ENCODE data around the gene SUCLG2.

Gene SUCLG2

DNA sequence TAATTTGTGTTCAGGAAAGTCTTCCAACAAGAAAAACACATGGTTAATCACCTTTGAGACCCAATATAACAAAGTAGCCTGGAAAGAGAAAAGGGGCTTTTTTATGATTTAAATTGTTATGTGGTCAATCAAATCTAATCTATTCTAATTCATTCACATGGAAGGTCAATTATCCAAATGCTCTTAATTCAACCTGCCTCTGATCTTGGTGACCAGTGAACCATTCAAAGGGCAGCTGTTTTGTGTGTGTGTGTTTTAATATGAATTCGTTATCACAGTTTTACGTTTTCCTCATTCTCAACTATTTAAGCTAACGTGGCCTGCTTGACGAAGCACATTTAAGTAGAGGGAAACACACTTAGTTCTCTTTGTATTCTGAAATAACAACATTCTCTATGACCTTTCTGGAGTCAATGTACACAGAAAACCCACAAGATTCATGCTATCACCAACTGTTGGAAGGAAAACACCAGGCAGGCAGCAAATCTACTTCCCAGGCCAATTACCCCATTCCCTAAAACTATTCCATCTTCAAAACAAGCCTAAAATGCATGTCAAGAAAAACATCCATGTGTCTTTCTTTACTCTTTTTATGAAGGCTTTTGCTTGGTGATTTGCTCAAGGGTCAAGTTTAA is 195.4 kb downstream of the SUCLG2 start:
- DNase-seq (ENCODE audit: low read depth in 3 of 3): no peak

DNA sequence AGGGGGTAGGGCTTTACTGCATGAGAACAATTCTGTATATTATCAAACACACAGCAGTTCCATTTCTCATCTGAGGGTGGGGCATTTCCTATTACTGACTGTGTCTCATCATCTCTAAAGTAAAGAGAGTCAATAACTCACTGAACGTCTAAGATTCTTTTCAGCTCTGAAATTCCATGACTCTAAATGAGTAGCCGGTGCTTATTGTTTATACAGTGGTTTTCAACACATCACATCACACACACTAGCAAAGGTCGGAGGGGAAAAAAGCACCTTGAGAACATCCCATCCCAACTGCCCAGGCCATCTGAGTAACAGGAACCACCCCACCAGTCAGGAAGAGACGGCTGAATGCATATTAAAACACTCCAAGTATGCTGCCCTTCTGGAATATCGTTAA is 196.0 kb downstream of the SUCLG2 start:
- DNase-seq (ENCODE audit: low read depth in 3 of 3): no peak

DNA sequence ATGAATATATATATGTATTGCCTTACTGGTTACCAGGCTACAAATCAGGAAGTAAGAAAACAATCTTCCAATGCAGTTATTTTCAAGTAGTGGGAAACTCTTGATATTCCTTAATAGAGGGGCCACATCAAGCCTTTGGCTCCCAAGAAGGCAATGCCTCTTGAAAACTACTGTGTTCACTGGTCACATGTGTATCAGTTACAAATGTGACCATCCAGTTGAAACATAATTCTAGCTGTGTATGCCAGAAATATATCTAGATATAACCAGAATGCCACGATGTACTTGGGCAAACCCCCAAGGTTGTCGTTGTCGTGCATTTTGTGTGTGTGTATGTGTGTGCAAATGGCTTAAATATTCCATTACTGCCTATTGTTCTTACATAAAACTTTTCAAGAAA is 200.8 kb downstream of the SUCLG2 start:
- DNase-seq (ENCODE audit: low read depth in 3 of 3): no peak

GRCh38 chr3:67450153-67450552 is 204.3 kb downstream of the SUCLG2 start:
- DNase-seq (ENCODE audit: low read depth in 3 of 3): no peak

GRCh38 chr3:67447393-67447792 is 207.0 kb downstream of the SUCLG2 start:
- DNase-seq (ENCODE audit: low read depth in 3 of 3): no peak

- no peak for DNase-seq (ENCODE audit: low read depth in 3 of 3)
Measured at GRCh38 chr3:67437789-67438188, 216.6 kb downstream of the SUCLG2 start.

- DNase-seq (ENCODE audit: low read depth in 3 of 3): no peak
Measured at GRCh38 chr3:67437090-67437489, 217.3 kb downstream of the SUCLG2 start.

GRCh38 chr3:67433109-67433508 is 221.3 kb downstream of the SUCLG2 start:
- no peak for DNase-seq (ENCODE audit: low read depth in 3 of 3)

- DNase-seq (ENCODE audit: low read depth in 3 of 3): no peak
Measured at GRCh38 chr3:67431887-67432286, 222.5 kb downstream of the SUCLG2 start.

- DNase-seq (ENCODE audit: low read depth in 3 of 3): no peak
Measured at GRCh38 chr3:67423722-67424121, 230.7 kb downstream of the SUCLG2 start.

GRCh38 chr3:67421912-67422311 is 232.5 kb downstream of the SUCLG2 start:
- no peak for DNase-seq (ENCODE audit: low read depth in 3 of 3)

GRCh38 chr3:67419779-67420178 is 234.6 kb downstream of the SUCLG2 start:
- no peak for DNase-seq (ENCODE audit: low read depth in 3 of 3)

DNA sequence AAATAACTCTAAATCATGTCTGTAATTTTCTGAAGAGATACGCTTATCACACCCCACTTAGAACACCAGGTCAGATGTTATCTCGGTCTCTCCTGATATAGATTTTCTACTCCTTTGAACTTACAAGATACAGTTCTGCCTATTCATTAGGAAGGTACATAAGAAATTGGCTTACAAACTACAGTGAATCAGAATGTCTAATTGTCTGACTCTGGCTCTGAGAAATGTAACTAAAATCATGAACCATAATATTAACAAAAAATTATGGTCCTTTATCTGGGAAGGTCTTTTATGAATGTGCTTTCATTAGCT is 235.2 kb downstream of the SUCLG2 start:
- no peak for DNase-seq (ENCODE audit: low read depth in 3 of 3)

- DNase-seq (ENCODE audit: low read depth in 3 of 3): no peak
Measured at GRCh38 chr3:67418426-67419217, 235.8 kb downstream of the SUCLG2 start.

DNA sequence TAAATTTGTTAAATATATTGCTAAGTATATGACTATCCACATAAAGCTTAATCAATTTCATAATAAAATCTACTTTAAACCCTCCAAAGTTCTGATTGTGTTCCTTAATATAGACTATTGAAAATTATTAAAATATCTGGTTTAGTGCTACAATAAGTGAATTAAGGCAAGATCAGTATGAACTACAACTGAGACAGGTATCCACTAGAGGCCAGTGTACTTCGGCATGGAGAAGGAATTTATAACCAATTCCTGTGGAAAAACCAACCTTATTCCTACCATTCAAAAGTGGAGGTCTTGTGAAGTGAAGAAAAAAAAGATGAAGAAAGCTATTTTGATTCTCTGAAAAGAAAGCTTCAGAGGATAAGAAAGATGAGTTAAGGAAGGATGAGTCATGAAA is 237.7 kb downstream of the SUCLG2 start:
- DNase-seq (ENCODE audit: low read depth in 3 of 3): no peak

GRCh38 chr3:67415511-67415910 is 238.9 kb downstream of the SUCLG2 start:
- no peak for DNase-seq (ENCODE audit: low read depth in 3 of 3)

- no peak for DNase-seq (ENCODE audit: low read depth in 3 of 3)
Measured at GRCh38 chr3:67414740-67415139, 239.7 kb downstream of the SUCLG2 start.

- no peak for DNase-seq (ENCODE audit: low read depth in 3 of 3)
Measured at GRCh38 chr3:67405193-67405592, 249.2 kb downstream of the SUCLG2 start.

- DNase-seq (ENCODE audit: low read depth in 3 of 3): no peak
Measured at GRCh38 chr3:67402873-67403272, 251.5 kb downstream of the SUCLG2 start.

DNA sequence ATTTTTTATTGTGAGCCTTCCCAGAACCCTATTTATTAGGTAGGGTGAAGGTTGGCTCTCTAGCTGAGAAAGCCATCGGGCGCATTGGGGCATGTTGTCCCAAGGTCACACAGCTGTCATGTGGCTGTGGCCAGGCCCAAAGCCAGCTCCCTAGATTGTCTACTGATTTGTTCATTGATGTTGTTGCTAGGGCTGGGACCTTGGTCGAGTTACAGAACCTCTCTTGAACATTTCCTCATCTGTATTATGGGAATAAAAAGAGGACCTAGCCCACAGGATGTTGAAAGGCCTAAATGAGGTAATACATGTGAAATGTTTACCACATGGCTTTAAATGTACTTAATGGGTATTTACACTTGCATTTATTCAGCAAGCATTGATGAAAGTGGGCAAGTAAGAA is 252.5 kb downstream of the SUCLG2 start:
- no peak for DNase-seq (ENCODE audit: low read depth in 3 of 3)

- no peak for DNase-seq (ENCODE audit: low read depth in 3 of 3)
Measured at GRCh38 chr3:67400476-67400875, 253.9 kb downstream of the SUCLG2 start.

GRCh38 chr3:67389176-67389575 is 265.2 kb downstream of the SUCLG2 start:
- DNase-seq (ENCODE audit: low read depth in 3 of 3): no peak

- no peak for DNase-seq (ENCODE audit: low read depth in 3 of 3)
Measured at GRCh38 chr3:67388738-67389137, 265.7 kb downstream of the SUCLG2 start.

GRCh38 chr3:67386451-67386850 is 268.0 kb downstream of the SUCLG2 start:
- DNase-seq (ENCODE audit: low read depth in 3 of 3): no peak
